MG63 (cell line): ENCODE measurements around the gene CMTM4. TPM values are rescaled to one million over a fixed set of nuclear protein-coding genes. Genes with fewer than 3 reads are reported as not detected.
A peak's percentile ranks its signal among the peaks of the same experiment; 100 is the strongest.

Source experiments
- DNase-seq: peaks from one replicate; pipeline ENCODE4 v3.0.0-alpha.2; 2020
- H3K27me3 ChIP-seq: fragments of 250-450 bp; sonication (Bioruptor Pico); 2 replicates; pipeline ENCODE4 v1.5.1; 2020; ENCODE audit warnings: mild to moderate bottlenecking, moderate library complexity
- H3K36me3 ChIP-seq: fragments of 250-450 bp; sonication (Bioruptor Pico); 2 replicates; pipeline ENCODE4 v1.5.1; 2020; ENCODE audit warnings: mild to moderate bottlenecking, moderate library complexity
- H3K4me3 ChIP-seq: fragments of 250-450 bp; sonication (Bioruptor Pico); 2 replicates; pipeline ENCODE4 v1.5.1; 2020; ENCODE audit warnings: mild to moderate bottlenecking, moderate library complexity
- H3K9me3 ChIP-seq: fragments of 250-450 bp; sonication (Bioruptor Pico); 2 replicates; pipeline ENCODE4 v1.5.1; 2020; ENCODE audit warnings: mild to moderate bottlenecking, moderate library complexity
- total RNA-seq: library from RNA; depleted of rRNA; stranded (reverse); fragments of >200 nt; shearing (Covaris generic); gene quantifications from 2 replicates; pipeline ENCODE4 v1.2.3, GENCODE V29; 2014; ENCODE audit warnings: low replicate concordance

The CMTM4 gene
- total RNA-seq, 1 experiment from 2014 or later, result 2.9 TPM

- H3K4me3 ChIP-seq, result no peak overlapping the region
- no peaks in the 10 kb centered on the region for H3K9me3 ChIP-seq
- H3K27me3 ChIP-seq, result no peaks in the 10 kb centered on the region
- DNase-seq, result peak; percentile 75
- no peaks in the 10 kb centered on the region for H3K36me3 ChIP-seq
Measured at GRCh38 chr16:66660422-66661209, 35.9 kb downstream of the CMTM4 start.

- no peak for DNase-seq
- H3K36me3 ChIP-seq, result no peaks in the 10 kb centered on the region
- no peaks in the 10 kb centered on the region for H3K9me3 ChIP-seq
- H3K27me3 ChIP-seq, result no peaks in the 10 kb centered on the region
- no peak overlapping the region for H3K4me3 ChIP-seq
Measured at GRCh38 chr16:66658860-66659190, 37.7 kb downstream of the CMTM4 start.

- H3K36me3 ChIP-seq, result no peaks in the 10 kb centered on the region
- H3K27me3 ChIP-seq, result no peaks in the 10 kb centered on the region
- no peak overlapping the region for H3K4me3 ChIP-seq
- no peak for DNase-seq
- no peaks in the 10 kb centered on the region for H3K9me3 ChIP-seq
Measured at GRCh38 chr16:66658143-66658859, 38.2 kb downstream of the CMTM4 start.

GRCh38 chr16:66656547-66656946, 40.0 kb downstream of the CMTM4 start:
- Histone ChIP-seq H3K4me3 (no peak overlapping the region), H3K27me3 (no peaks in the 10 kb centered on the region), H3K36me3 (no peaks in the 10 kb centered on the region), H3K9me3 (no peaks in the 10 kb centered on the region)
- no peak for DNase-seq

- Histone ChIP-seq H3K4me3 (no peak overlapping the region), H3K9me3 (no peaks in the 10 kb centered on the region), H3K27me3 (no peaks in the 10 kb centered on the region), H3K36me3 (no peaks in the 10 kb centered on the region)
- DNase-seq, result no peak
Measured at GRCh38 chr16:66653581-66654350, 42.8 kb downstream of the CMTM4 start.

- Histone ChIP-seq H3K36me3 (no peaks in the 10 kb centered on the region), H3K9me3 (no peaks in the 10 kb centered on the region), H3K27me3 (no peaks in the 10 kb centered on the region), H3K4me3 (no peak overlapping the region)
- DNase-seq, result no peak
Measured at GRCh38 chr16:66652661-66653360, 43.7 kb downstream of the CMTM4 start.

GRCh38 chr16:66651965-66652364, 44.6 kb downstream of the CMTM4 start:
- H3K27me3 ChIP-seq, result no peaks in the 10 kb centered on the region
- DNase-seq, result no peak
- no peaks in the 10 kb centered on the region for H3K36me3 ChIP-seq
- no peak overlapping the region for H3K4me3 ChIP-seq
- H3K9me3 ChIP-seq, result no peaks in the 10 kb centered on the region

GRCh38 chr16:66651474-66651765, 45.1 kb downstream of the CMTM4 start:
- DNase-seq, result no peak
- H3K36me3 ChIP-seq, result no peaks in the 10 kb centered on the region
- H3K4me3 ChIP-seq, result no peak overlapping the region
- no peaks in the 10 kb centered on the region for H3K9me3 ChIP-seq
- H3K27me3 ChIP-seq, result no peaks in the 10 kb centered on the region

GRCh38 chr16:66650707-66651473, 45.7 kb downstream of the CMTM4 start:
- Histone ChIP-seq H3K27me3 (no peaks in the 10 kb centered on the region), H3K9me3 (no peaks in the 10 kb centered on the region), H3K4me3 (no peak overlapping the region), H3K36me3 (no peaks in the 10 kb centered on the region)
- peak; percentile 51 for DNase-seq

- Histone ChIP-seq H3K4me3 (no peak overlapping the region), H3K9me3 (no peaks in the 10 kb centered on the region), H3K27me3 (no peaks in the 10 kb centered on the region), H3K36me3 (no peaks in the 10 kb centered on the region)
- DNase-seq, result no peak
Measured at GRCh38 chr16:66649636-66650205, 46.8 kb downstream of the CMTM4 start.

- DNase-seq, result no peak
- H3K36me3 ChIP-seq, result no peaks in the 10 kb centered on the region
- H3K27me3 ChIP-seq, result no peaks in the 10 kb centered on the region
- H3K9me3 ChIP-seq, result no peaks in the 10 kb centered on the region
- H3K4me3 ChIP-seq, result no peak overlapping the region
Measured at GRCh38 chr16:66649167-66649566, 47.4 kb downstream of the CMTM4 start.

- no peaks in the 10 kb centered on the region for H3K36me3 ChIP-seq
- no peak for DNase-seq
- H3K4me3 ChIP-seq, result no peak overlapping the region
- H3K9me3 ChIP-seq, result no peaks in the 10 kb centered on the region
- H3K27me3 ChIP-seq, result no peaks in the 10 kb centered on the region
Measured at GRCh38 chr16:66647866-66648265, 48.7 kb downstream of the CMTM4 start.

- Histone ChIP-seq H3K36me3 (no peaks in the 10 kb centered on the region), H3K4me3 (no peak overlapping the region), H3K9me3 (no peaks in the 10 kb centered on the region), H3K27me3 (no peaks in the 10 kb centered on the region)
- no peak for DNase-seq
Measured at GRCh38 chr16:66641387-66641786, 55.2 kb downstream of the CMTM4 start.

GRCh38 chr16:66640724-66641314, 55.7 kb downstream of the CMTM4 start:
- no peaks in the 10 kb centered on the region for H3K36me3 ChIP-seq
- H3K27me3 ChIP-seq, result no peaks in the 10 kb centered on the region
- no peaks in the 10 kb centered on the region for H3K9me3 ChIP-seq
- DNase-seq, result no peak
- no peak overlapping the region for H3K4me3 ChIP-seq

- Histone ChIP-seq H3K27me3 (no peaks in the 10 kb centered on the region), H3K36me3 (no peaks in the 10 kb centered on the region), H3K9me3 (no peaks in the 10 kb centered on the region), H3K4me3 (no peak overlapping the region)
- no peak for DNase-seq
Measured at GRCh38 chr16:66639091-66639885, 57.3 kb downstream of the CMTM4 start.
